Prostate gland (tissue), 2 donors: ENCODE data around the gene RTTN.

Experiments
- CTCF ChIP-seq, 4 experiments: fragments of 200-600 bp in 2 of 4; fragments of 450-650 bp in 2 of 4; sonication (generic) in 2 of 4; IDR thresholded peaks; 1 replicate in 3 of 4; 2 replicates in 1 of 4; pipeline ENCODE4 v1.5.1; 2016 to 2019; ENCODE audit warnings: antibody characterized with exemption in 4 of 4, mild to moderate bottlenecking in 2 of 4, moderate library complexity in 2 of 4
- POLR2A ChIP-seq: fragments of 450-650 bp; IDR thresholded peaks from one replicate; pipeline ENCODE4 v1.6.1; 2016; ENCODE audit warnings: antibody characterized with exemption, mild to moderate bottlenecking
- POLR2AphosphoS5 ChIP-seq: sonication (generic); formaldehyde crosslinking; IDR thresholded peaks from one replicate; pipeline ENCODE4 v1.6.1; 2017; ENCODE audit warnings: antibody characterized with exemption

- TF ChIP-seq CTCF (IDR thresholded peaks at IDR 0.05) = no peak
- TF ChIP-seq POLR2A = no peak
- no peak for TF ChIP-seq POLR2AphosphoS5
These were observed 22.0 kb upstream of the RTTN start for GRCh38 chr18:70227438-70227837.
